NB4 (cell line): ENCODE results near the gene FKBP1B.

Experiments
- DNase-seq: peaks from one replicate; pipeline ENCODE4 v3.0.0; 2010; ENCODE audit warnings: low read depth
- H3K4me3 ChIP-seq: one replicate; pipeline ENCODE4 v1.5.1; 2011; ENCODE audit warnings: mild to moderate bottlenecking, low read depth, low read length, moderate library complexity
- MYC ChIP-seq: IDR thresholded peaks from 2 replicates; pipeline ENCODE4 v1.6.1; 2011; ENCODE audit warnings: low read depth, low read length
- POLR2A ChIP-seq: IDR thresholded peaks from 2 replicates; pipeline ENCODE4 v1.6.1; 2011; ENCODE audit warnings: mild to moderate bottlenecking; ENCODE audit not compliant: insufficient read length; ENCODE audit errors: extremely low read depth
- TF ChIP-seq, protein P1 (sequence below): IDR thresholded peaks from one replicate; pipeline ENCODE4 v1.5.1; 2012; ENCODE audit warnings: low read depth, low read length
- TF ChIP-seq, protein P2 (sequence below): IDR thresholded peaks from 2 replicates; pipeline ENCODE4 v1.6.1; 2011; ENCODE audit warnings: low read depth, low read length

FKBP1B gene

GRCh38 chr2:24020244-24020643 lies 29.3 kb upstream of the FKBP1B start:
- H3K4me3 ChIP-seq: no peak overlapping the region
- no peak for DNase-seq
- TF ChIP-seq, protein P1, sequence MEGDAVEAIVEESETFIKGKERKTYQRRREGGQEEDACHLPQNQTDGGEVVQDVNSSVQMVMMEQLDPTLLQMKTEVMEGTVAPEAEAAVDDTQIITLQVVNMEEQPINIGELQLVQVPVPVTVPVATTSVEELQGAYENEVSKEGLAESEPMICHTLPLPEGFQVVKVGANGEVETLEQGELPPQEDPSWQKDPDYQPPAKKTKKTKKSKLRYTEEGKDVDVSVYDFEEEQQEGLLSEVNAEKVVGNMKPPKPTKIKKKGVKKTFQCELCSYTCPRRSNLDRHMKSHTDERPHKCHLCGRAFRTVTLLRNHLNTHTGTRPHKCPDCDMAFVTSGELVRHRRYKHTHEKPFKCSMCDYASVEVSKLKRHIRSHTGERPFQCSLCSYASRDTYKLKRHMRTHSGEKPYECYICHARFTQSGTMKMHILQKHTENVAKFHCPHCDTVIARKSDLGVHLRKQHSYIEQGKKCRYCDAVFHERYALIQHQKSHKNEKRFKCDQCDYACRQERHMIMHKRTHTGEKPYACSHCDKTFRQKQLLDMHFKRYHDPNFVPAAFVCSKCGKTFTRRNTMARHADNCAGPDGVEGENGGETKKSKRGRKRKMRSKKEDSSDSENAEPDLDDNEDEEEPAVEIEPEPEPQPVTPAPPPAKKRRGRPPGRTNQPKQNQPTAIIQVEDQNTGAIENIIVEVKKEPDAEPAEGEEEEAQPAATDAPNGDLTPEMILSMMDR: no peak
- no peak for TF ChIP-seq MYC
- no peak for TF ChIP-seq POLR2A
- TF ChIP-seq, protein P2, sequence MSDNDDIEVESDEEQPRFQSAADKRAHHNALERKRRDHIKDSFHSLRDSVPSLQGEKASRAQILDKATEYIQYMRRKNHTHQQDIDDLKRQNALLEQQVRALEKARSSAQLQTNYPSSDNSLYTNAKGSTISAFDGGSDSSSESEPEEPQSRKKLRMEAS: no peak

DNA sequence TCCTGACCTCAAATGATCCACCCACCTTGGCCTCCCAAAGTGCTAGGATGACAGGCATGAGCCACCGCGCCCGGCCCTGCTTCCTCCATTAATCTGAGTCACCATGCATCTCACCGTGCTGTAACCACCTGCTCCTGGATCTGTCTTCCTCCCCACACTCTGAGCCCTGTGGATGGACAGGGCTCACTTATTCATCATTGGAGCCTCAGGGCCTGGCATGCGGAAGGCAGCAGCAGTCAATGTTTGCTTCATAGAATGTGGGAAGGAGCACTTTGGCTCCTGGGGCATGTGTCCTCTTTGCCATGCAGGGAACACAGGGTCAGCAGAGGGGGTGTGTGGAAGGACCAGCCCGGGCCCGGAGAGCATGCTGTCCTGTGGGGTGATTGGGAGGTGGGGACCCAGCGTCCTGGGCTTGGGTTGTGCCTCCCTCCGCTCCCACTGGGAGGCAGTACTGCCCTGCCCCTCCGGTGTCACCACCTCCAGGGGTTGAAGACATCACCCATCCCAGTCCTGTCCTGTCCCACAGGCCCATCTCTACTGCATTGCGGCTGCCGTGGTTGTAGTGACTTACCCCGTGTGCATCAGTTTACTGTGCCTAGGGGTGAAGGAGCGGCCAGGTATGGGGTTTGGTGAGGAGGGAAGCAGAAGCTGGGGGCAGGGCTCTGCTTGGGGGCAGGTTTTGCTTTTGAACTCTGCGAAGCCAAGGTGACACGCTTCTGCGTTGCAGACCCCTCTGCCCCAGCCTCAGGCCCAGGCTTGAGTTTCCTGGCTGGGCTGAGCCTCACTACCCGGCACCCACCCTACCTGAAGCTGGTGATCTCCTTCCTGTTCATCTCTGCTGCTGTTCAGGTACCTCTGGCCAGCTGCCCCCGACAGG lies 28.2 kb upstream of the FKBP1B start:
- TF ChIP-seq POLR2A (no peak), MYC (no peak)
- TF ChIP-seq, protein P2: no peak
- TF ChIP-seq, protein P1: peak; percentile 69
- H3K4me3 ChIP-seq: no peak overlapping the region
- peak; percentile 60 for DNase-seq

DNA sequence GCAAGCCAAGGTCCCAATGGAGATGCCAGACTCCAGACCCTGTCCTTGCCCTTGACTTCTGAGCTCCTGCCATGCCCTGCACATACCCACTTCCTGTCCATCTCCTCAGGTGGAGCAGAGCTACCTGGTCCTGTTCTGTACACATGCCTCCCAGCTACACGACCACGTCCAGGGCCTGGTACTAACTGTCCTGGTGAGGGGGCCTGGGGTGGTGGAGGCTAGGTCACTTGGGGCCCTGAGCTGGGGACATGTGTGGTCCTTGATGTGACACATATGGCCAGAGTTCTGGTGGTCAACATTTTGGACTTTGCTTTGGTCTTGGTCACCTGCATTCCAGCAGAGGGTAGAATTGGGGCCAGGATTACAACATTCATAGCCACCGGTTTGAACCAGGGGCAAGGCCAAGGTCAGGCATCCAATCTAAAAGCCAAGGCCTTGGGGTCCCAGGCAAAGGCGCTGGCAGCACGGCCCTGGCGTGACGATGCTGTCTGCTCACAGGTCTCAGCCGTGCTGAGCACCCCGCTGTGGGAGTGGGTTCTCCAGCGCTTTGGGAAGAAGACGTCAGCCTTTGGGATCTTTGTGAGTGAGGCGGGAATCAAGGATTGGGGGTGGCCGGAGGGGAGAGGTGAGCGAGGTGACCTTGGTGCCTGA lies 27.1 kb upstream of the FKBP1B start:
- DNase-seq: no peak
- TF ChIP-seq, protein P2: no peak
- TF ChIP-seq, protein P1: no peak
- no peak for TF ChIP-seq POLR2A
- no peak for TF ChIP-seq MYC
- H3K4me3 ChIP-seq: no peak overlapping the region

GRCh38 chr2:24022975-24023575 lies 26.5 kb upstream of the FKBP1B start:
- TF ChIP-seq POLR2A: no peak
- no peak for TF ChIP-seq MYC
- TF ChIP-seq, protein P1: no peak
- TF ChIP-seq, protein P2: no peak
- H3K4me3 ChIP-seq: no peak overlapping the region
- DNase-seq: no peak

DNA sequence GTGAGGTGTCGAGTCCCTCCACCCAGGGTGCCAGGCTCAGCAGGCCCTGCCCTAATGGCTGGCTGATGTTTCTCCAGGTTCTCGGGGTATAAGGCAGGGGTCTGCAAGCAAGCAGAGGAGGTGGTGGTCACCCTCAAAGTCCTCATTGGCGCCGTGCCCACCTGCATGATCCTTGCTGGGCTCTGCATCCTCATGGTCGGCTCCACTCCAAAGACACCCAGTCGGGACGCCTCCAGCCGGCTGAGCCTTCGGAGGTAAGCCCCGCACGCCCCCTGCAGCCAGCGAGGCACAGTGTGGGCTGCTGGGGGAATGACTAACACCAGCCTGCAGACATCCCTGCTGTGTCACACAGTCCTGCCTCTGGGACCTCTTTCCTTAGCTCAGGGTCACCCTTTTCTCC lies 25.5 kb upstream of the FKBP1B start:
- DNase-seq: no peak
- no peak overlapping the region for H3K4me3 ChIP-seq
- TF ChIP-seq, protein P1: peak; percentile 6
- no peak for TF ChIP-seq MYC
